HepG2 (cell line): ENCODE results near the gene FAM124B. TPM values are rescaled to one million over a fixed set of nuclear protein-coding genes. Genes with fewer than 3 reads are reported as not detected.
"Not testable (repeated sequence)": the region's sequence is repeated elsewhere in the genome, so short reads cannot be mapped to it uniquely, and the experiment has no call there.

ENCODE experiments used
- ATAC-seq: fragments of 200-7000 bp; cut with Tn5 transposase; 3 replicates; pipeline ENCODE4 v1.9.1; 2020; ENCODE audit warnings: mild to moderate bottlenecking, moderate library complexity
- BruUV-seq: library from RNA; stranded (reverse); fragments of 400-500 nt; replicated peaks from 2 replicates; lab custom pipeline; 2021; lab: Mats Ljungman, UMichigan
- CTCF ChIA-PET: fragments of 300-600 bp; formaldehyde crosslinking; extraction: SDS; loops from one replicate; lab custom pipeline; 2021; ENCODE audit warnings: low total read pairs, inconsistent platforms, low intra/inter-chr PET ratio; lab: Yijun Ruan, JAX
- POLR2A ChIA-PET: fragments of 350-600 bp; sonication (Branson Sonifier 250); formaldehyde crosslinking; loops from one replicate; lab custom pipeline; 2020; ENCODE audit warnings: antibody characterized with exemption, inconsistent platforms; lab: Yijun Ruan, JAX
- DNase-seq: peaks from one replicate; pipeline ENCODE4 v3.0.0-alpha.2; 2015; ENCODE audit warnings: low spot score
- FAIRE-seq: peaks from 3 replicates; lab custom pipeline; 2011; peaks lifted over from hg19 to GRCh38; lab: Jason Lieb, UNC
- H2AFZ ChIP-seq: one replicate; pipeline ENCODE4 v1.6.1; 2011; ENCODE audit warnings: low read length, inconsistent platforms
- H3K27ac ChIP-seq: fragments of 300-600 bp; 3 replicates; pipeline ENCODE4 v1.8.0; 2011; ENCODE audit warnings: mixed run types, mild to moderate bottlenecking, mixed read lengths, low read length, inconsistent platforms; ENCODE audit not compliant: insufficient read depth; ENCODE audit errors: extremely low read length
- H3K27me3 ChIP-seq, 2 experiments: fragments of 200-600 bp in 1 of 2; 2 replicates in 1 of 2; 3 replicates in 1 of 2; pipeline versions ENCODE4 v1.6.0 to v1.8.0; 2011; ENCODE audit warnings: low read length in 2 of 2, mild to moderate bottlenecking in 2 of 2, moderate library complexity in 2 of 2, inconsistent platforms in 1 of 2; ENCODE audit not compliant: insufficient read depth in 2 of 2, control insufficient read depth in 1 of 2
- H3K36me3 ChIP-seq, 2 experiments: fragments of 200-600 bp in 1 of 2; replicated peaks in 1 of 2; 2 replicates in 1 of 2; 3 replicates in 1 of 2; pipeline versions ENCODE4 v1.5.1 to v1.8.0; 2011; ENCODE audit warnings: low read length in 2 of 2, inconsistent platforms in 1 of 2; ENCODE audit not compliant: insufficient read depth in 2 of 2, control insufficient read depth in 1 of 2
- H3K4me1 ChIP-seq: 2 replicates; pipeline ENCODE4 v1.5.1; 2012; ENCODE audit warnings: low read length, inconsistent platforms; ENCODE audit not compliant: insufficient read depth
- H3K4me2 ChIP-seq: 2 replicates; pipeline ENCODE4 v1.6.0; 2011; ENCODE audit warnings: low read depth, low read length, inconsistent platforms
- H3K4me3 ChIP-seq, 3 experiments: fragments of 200-600 bp in 1 of 3; sonication (generic), shearing (Covaris generic) in 1 of 3; replicated peaks in 1 of 3; 2 replicates each; pipeline ENCODE4 v1.5.1; 2011 to 2016; ENCODE audit warnings: low read length in 3 of 3, inconsistent platforms in 2 of 3, low read depth in 2 of 3, mild to moderate bottlenecking in 2 of 3, control low read depth in 1 of 3, mixed read lengths in 1 of 3; ENCODE audit not compliant: insufficient read depth in 1 of 3
- H3K79me2 ChIP-seq: one replicate; pipeline ENCODE4 v1.6.1; 2011; ENCODE audit warnings: low read length, inconsistent platforms; ENCODE audit not compliant: insufficient read depth
- H3K9ac ChIP-seq: 2 replicates; pipeline ENCODE4 v1.6.0; 2011; ENCODE audit warnings: mild to moderate bottlenecking, low read depth, low read length, inconsistent platforms; ENCODE audit not compliant: insufficient read depth
- H3K9me3 ChIP-seq: 2 replicates; pipeline ENCODE4 v1.5.1; 2012; ENCODE audit warnings: mild to moderate bottlenecking, low read length
- H4K20me1 ChIP-seq: 2 replicates; pipeline ENCODE4 v1.6.0; 2011; ENCODE audit warnings: inconsistent platforms, mild to moderate bottlenecking, low read length, moderate library complexity; ENCODE audit not compliant: insufficient read depth
- NCOA5 ChIP-seq: sonication (generic); formaldehyde crosslinking; IDR thresholded peaks from 2 replicates; pipeline ENCODE4 v1.4.0; 2020; ENCODE audit warnings: missing genetic modification reagents
- NFRKB ChIP-seq: fragments of 450-650 bp; IDR thresholded peaks from 2 replicates; pipeline ENCODE4 v1.6.1; 2017
- SMC3 ChIP-seq: IDR thresholded peaks from 2 replicates; pipeline ENCODE4 v1.6.1; 2011; ENCODE audit warnings: low read length, improper control_type of control experiment
- STAG1 ChIP-seq: sonication (generic); formaldehyde crosslinking; IDR thresholded peaks from 2 replicates; pipeline ENCODE4 v1.4.0; 2020; ENCODE audit warnings: missing genetic modification reagents
- TGIF2 ChIP-seq: IDR thresholded peaks from 2 replicates; pipeline ENCODE4 v1.6.1; 2016; ENCODE audit warnings: control low read depth, missing compliant biosample characterization
- ZFP37 ChIP-seq: sonication (generic); formaldehyde crosslinking; IDR thresholded peaks from 2 replicates; pipeline ENCODE4 v1.4.0; 2020; ENCODE audit warnings: missing genetic modification reagents, borderline replicate concordance
- ZNF296 ChIP-seq: sonication (generic); formaldehyde crosslinking; conservative IDR thresholded peaks from 2 replicates; pipeline ENCODE4 v1.5.0; 2020; ENCODE audit warnings: mild to moderate bottlenecking, missing genetic modification reagents
- ZNF331 ChIP-seq: sonication (generic); formaldehyde crosslinking; IDR thresholded peaks from 2 replicates; pipeline ENCODE4 v1.4.0; 2020; ENCODE audit warnings: missing genetic modification reagents
- ZNF501 ChIP-seq: sonication (generic); formaldehyde crosslinking; IDR thresholded peaks from 2 replicates; pipeline ENCODE4 v1.5.1; 2020; ENCODE audit warnings: mild to moderate bottlenecking, moderate library complexity, missing genetic modification reagents
- ZNF570 ChIP-seq: sonication (generic); formaldehyde crosslinking; IDR thresholded peaks from 2 replicates; pipeline ENCODE4 v1.4.0; 2020; ENCODE audit warnings: mild to moderate bottlenecking, missing genetic modification reagents, borderline replicate concordance
- ZNF598 ChIP-seq: sonication (generic); formaldehyde crosslinking; IDR thresholded peaks from 2 replicates; pipeline ENCODE4 v1.5.1; 2020; ENCODE audit warnings: mild to moderate bottlenecking, missing genetic modification reagents, borderline replicate concordance
- ZNF652 ChIP-seq: IDR thresholded peaks from 2 replicates; pipeline ENCODE4 v1.6.1; 2016; ENCODE audit warnings: low read depth, borderline replicate concordance
- ZNF724P ChIP-seq: sonication (generic); formaldehyde crosslinking; IDR thresholded peaks from 2 replicates; pipeline ENCODE4 v1.8.0; 2022; ENCODE audit warnings: missing genetic modification reagents, borderline replicate concordance
- ZNF775 ChIP-seq: sonication (generic); formaldehyde crosslinking; IDR thresholded peaks from 2 replicates; pipeline ENCODE4 v1.4.0; 2020; ENCODE audit warnings: missing genetic modification reagents, mild to moderate bottlenecking, moderate library complexity, borderline replicate concordance
- WGBS: methylation state at CpG from one replicate; pipeline ENCODE4 v1.1.6; 2017; ENCODE audit warnings: low lambda C conversion rate; 5-methylcytosine and 5-hydroxymethylcytosine counted together
- in situ Hi-C: cut with HindIII; loops from 2 replicates; pipeline ENCODE4 v1.10.0; 2017; ENCODE audit warnings: low pct_unique_long_range_greater_than_20kb; ENCODE audit not compliant: extremely low pct_ligation_motif_present
- intact Hi-C: fragments of 100-400 bp; cut with micrococcal nuclease; formaldehyde crosslinking; loops from one replicate; pipeline ENCODE4 v1.10.0; 2022; ENCODE audit not compliant: unreplicated experiment
- polyA plus RNA-seq, 8 experiments: library from polyadenylated mRNA; depleted of rRNA in 3 of 8; stranded (reverse) in 7 of 8; unstranded in 1 of 8; fragments of >200 nt; fragmentation: Illumina TruSeq in 4 of 8; extraction: Trizol in 4 of 8; gene quantifications; 2 replicates each; pipeline versions ENCODE4 v1.2.1 to v1.2.3, GENCODE V29; 2011 to 2016; ENCODE audit warnings: low read depth in 4 of 8, missing spikeins in 1 of 8, mixed read lengths in 1 of 8; ENCODE audit not compliant: insufficient read depth in 1 of 8
- total RNA-seq, 5 experiments: library from RNA; depleted of rRNA; stranded (reverse); fragments of >200 nt; fragmentation: Illumina TruSeq; extraction: Trizol; gene quantifications; 2 replicates each; pipeline ENCODE4 v1.2.3, GENCODE V29; 2016; ENCODE audit warnings: low read depth in 1 of 5

The FAM124B gene
- total and polyA plus RNA-seq, 2 of the 13 experiments (the other 11 are each of a cell fraction or from before 2014, with no cell fraction given): not detected

DNA sequence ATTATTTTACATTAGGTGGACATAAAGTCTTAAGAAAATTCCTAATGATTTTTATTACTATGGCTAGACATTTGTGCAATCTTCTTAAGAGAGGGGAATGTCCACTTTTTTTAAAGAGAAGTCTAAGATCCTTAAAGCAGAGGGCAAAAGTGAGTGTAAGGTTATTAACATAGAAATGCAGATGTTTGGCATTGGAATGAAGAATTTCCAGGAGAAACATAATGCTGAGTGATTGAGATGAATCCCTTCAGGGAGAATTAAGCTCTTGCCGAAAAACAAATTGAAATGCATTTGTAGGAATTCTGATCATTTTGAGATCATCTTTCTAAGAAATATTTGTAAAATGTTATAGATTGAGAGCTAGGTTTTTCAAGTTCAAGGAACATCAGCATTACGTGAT lies 15.0 kb downstream of the FAM124B start:
- ChIA-PET POLR2A (no interaction called here), CTCF (no interaction called here)
- H2AFZ ChIP-seq: no peak overlapping the region
- H3K4me1 ChIP-seq: no peaks in the 10 kb centered on the region
- BruUV-seq: no TSS peak
- H3K27ac ChIP-seq: no peak overlapping the region
- no peaks in the 10 kb centered on the region for H4K20me1 ChIP-seq
- no peak overlapping the region for H3K4me2 ChIP-seq
- intact Hi-C loops (no loop called here), in situ Hi-C loops (no loop called here)
- no peak overlapping the region for H3K4me3 ChIP-seq
- H3K27me3 ChIP-seq: peaks cover 0 to 5% of the 10 kb centered on the region in 2 experiments; a peak in 2 of 5 replicates
- H3K36me3 ChIP-seq: no peaks in the 10 kb centered on the region
- TF ChIP-seq ZNF652 (no peak), ZNF331 (no peak), ZNF775 (CRISPR knock-in tag) (no peak), NCOA5 (CRISPR knock-in tag) (no peak), STAG1 (CRISPR knock-in tag) (no peak), SMC3 (no peak)
- no peak for FAIRE-seq
- no peaks in the 10 kb centered on the region for H3K79me2 ChIP-seq
- 15% methylated on average over 2 of the region's 2 CpGs for WGBS
- ATAC-seq: no peak
- H3K9ac ChIP-seq: no peak overlapping the region
- no peak for DNase-seq
- H3K9me3 ChIP-seq: no peaks in the 10 kb centered on the region

DNA sequence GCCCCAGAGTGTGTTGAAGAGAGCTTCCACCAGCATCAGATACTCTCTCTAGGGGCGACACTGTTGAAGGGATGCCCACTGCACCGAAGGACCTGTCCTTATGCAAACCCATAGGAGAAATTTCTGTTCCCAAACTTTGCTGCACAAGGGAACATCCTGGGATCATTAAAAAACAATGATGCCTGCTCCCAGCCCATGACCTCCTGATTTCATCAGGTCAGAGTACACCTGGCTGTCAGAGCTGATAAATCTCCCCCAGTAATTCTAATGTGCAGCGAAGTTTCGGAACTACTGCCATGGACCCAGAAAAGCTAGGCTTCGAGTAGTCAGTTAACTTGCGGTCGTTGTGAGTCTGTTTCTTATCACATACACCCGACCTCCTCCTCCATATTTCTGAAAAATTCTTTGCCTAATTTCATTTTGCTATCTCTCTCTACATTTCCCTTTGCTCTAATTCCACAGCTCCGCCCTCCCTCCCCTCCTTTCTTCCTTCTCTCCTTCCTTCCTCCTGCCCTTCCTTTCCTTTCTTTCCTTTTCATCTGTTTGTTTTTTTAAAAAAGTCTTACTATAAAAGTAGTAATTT lies 18.8 kb downstream of the FAM124B start:
- intact Hi-C loops (no loop called here), in situ Hi-C loops (no loop called here)
- FAIRE-seq (no peak), DNase-seq (no peak), ATAC-seq (no peak)
- H3K9ac ChIP-seq: no peak overlapping the region
- 0 out of 2 replicates have a peak, but pooled peaks cover 8% of the 10 kb centered on the region for H3K4me1 ChIP-seq
- no peak overlapping the region for H3K4me2 ChIP-seq
- no peak overlapping the region for H2AFZ ChIP-seq
- H3K36me3 ChIP-seq: no peaks in the 10 kb centered on the region
- H3K9me3 ChIP-seq: no peaks in the 10 kb centered on the region
- H3K4me3 ChIP-seq: no peak overlapping the region
- H4K20me1 ChIP-seq: no peaks in the 10 kb centered on the region
- no TSS peak for BruUV-seq
- H3K79me2 ChIP-seq: no peaks in the 10 kb centered on the region
- CTCF ChIA-PET: no interaction called here
- H3K27ac ChIP-seq: no peak overlapping the region
- POLR2A ChIA-PET: interaction anchor here (0.6 kb wide), 1 partner anchor 425 kb away, joined by 3 read pairs; no protein-coding TSS in a partner anchor
- TF ChIP-seq ZNF598 (CRISPR knock-in tag): no peak
- TF ChIP-seq ZNF501: no peak
- no peak for TF ChIP-seq ZNF296
- TF ChIP-seq NFRKB: no peak
- no peak for TF ChIP-seq ZNF570 (CRISPR knock-in tag)
- TF ChIP-seq TGIF2 (CRISPR knock-in tag): no peak
- no peak for TF ChIP-seq ZNF724P (CRISPR knock-in tag)
- TF ChIP-seq ZFP37 (CRISPR knock-in tag): no peak
- no peaks in the 10 kb centered on the region; a peak in 1 of 5 replicates for H3K27me3 ChIP-seq
- WGBS: 60% methylated on average over 9 of the region's 9 CpGs

DNA sequence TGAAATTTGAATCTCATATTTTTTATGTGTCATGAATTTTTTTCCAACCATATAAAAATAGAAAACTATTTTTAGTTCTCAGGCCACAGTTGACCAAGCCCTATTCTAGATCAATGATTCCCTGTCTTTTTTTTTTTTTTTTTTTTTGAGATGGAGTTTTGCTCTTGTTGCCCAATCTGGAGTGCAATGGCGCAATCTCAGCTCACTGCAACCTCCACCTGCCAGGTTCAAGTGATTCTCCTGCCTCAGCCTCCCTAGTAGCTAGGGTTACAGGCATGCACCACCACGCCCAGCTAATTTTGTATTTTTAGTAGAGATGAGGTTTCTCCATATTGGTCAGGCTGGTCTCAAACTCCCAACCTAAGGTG lies 19.6 kb downstream of the FAM124B start:
- H4K20me1 ChIP-seq, H3K4me3 ChIP-seq, in situ Hi-C loops, intact Hi-C loops, FAIRE-seq, H3K79me2 ChIP-seq, H3K27me3 ChIP-seq, H3K9me3 ChIP-seq, BruUV-seq, H3K36me3 ChIP-seq, H3K9ac ChIP-seq, CTCF ChIA-PET, H3K27ac ChIP-seq, DNase-seq, ATAC-seq, H3K4me2 ChIP-seq, H3K4me1 ChIP-seq, H2AFZ ChIP-seq: not testable (repeated sequence)
- 17% methylated on average over 2 of the region's 2 CpGs for WGBS
- POLR2A ChIA-PET: interaction anchor here (0.6 kb wide), 1 partner anchor 424 kb away, joined by 3 read pairs; no protein-coding TSS in a partner anchor
